Measurements from ENCODE around the gene CFAP77. TPM values are rescaled to one million over a fixed set of nuclear protein-coding genes. Genes with fewer than 3 reads are reported as not detected.

The CFAP77 gene
- total and polyA plus RNA-seq, 4 donors = 4.9 to 12.8 (median 6.2) TPM

GRCh38 chr9:132539096-132539495, 129.1 kb downstream of the CFAP77 start:
- DNase-seq (no peak), ATAC-seq (ENCODE audit: insufficient read depth, low FRiP score) (no peak)
- TF ChIP-seq CTCF (IDR thresholded peaks at IDR 0.05; ENCODE audit: control extremely low read depth, extremely low read depth) = no peak
- H3K36me3 ChIP-seq (ENCODE audit: control insufficient read depth in 4 of 4, insufficient read depth in 4 of 4, low read length in 4 of 4) = no peaks in the 10 kb centered on the region
- peaks cover 0 to 5% (median 0%) of the 10 kb centered on the region in 5 donors for H3K4me1 ChIP-seq (ENCODE audit: control insufficient read depth in 5 of 5, insufficient read depth in 5 of 5, low read length in 5 of 5)
- H3K9ac ChIP-seq (ENCODE audit: insufficient read depth in 1 of 2, low read length in 2 of 2) = no peak overlapping the region
- H3K27ac ChIP-seq (ENCODE audit: low read depth in 1 of 2, low read length in 1 of 2) = no peak overlapping the region
- 84 to 87% methylated on average over 7 of the region's 7 CpGs for WGBS, 2 donors
- no peak overlapping the region for H3K4me3 ChIP-seq
- H3K27me3 ChIP-seq (ENCODE audit: control insufficient read depth in 3 of 3, insufficient read depth in 3 of 3, low read length in 2 of 3) = no peaks in the 10 kb centered on the region
- peaks cover 0 to 5% (median 1%) of the 10 kb centered on the region in 4 donors for H3K9me3 ChIP-seq (ENCODE audit: control insufficient read depth in 4 of 4, insufficient read depth in 3 of 4, low read length in 3 of 4)

- no peak for TF ChIP-seq CTCF (IDR thresholded peaks at IDR 0.05; ENCODE audit: control extremely low read depth, extremely low read depth)
- no peak overlapping the region for H3K9ac ChIP-seq (ENCODE audit: insufficient read depth in 1 of 2, low read length in 2 of 2)
- H3K9me3 ChIP-seq (ENCODE audit: control insufficient read depth in 4 of 4, insufficient read depth in 3 of 4, low read length in 3 of 4) = no peaks in the 10 kb centered on the region
- 87 to 92% methylated on average over 8 of the region's 8 CpGs for WGBS, 2 donors
- H3K4me1 ChIP-seq (ENCODE audit: control insufficient read depth in 5 of 5, insufficient read depth in 5 of 5, low read length in 5 of 5) = peaks cover 0 to 9% (median 0%) of the 10 kb centered on the region in 5 donors
- no peaks in the 10 kb centered on the region for H3K36me3 ChIP-seq (ENCODE audit: control insufficient read depth in 4 of 4, insufficient read depth in 4 of 4, low read length in 4 of 4)
- no peak overlapping the region for H3K27ac ChIP-seq (ENCODE audit: low read depth in 1 of 2, low read length in 1 of 2)
- H3K27me3 ChIP-seq (ENCODE audit: control insufficient read depth in 3 of 3, insufficient read depth in 3 of 3, low read length in 2 of 3) = no peaks in the 10 kb centered on the region
- no peak overlapping the region for H3K4me3 ChIP-seq
- DNase-seq (no peak), ATAC-seq (ENCODE audit: insufficient read depth, low FRiP score) (no peak)
These were observed 131.0 kb downstream of the CFAP77 start for GRCh38 chr9:132541051-132541450.

GRCh38 chr9:132541870-132542830, 132.1 kb downstream of the CFAP77 start:
- ATAC-seq (ENCODE audit: insufficient read depth, low FRiP score) (no peak), DNase-seq (no peak)
- 87% methylated on average over 19 of the region's 19 CpGs for WGBS, 2 donors
- Histone ChIP-seq H3K27ac (ENCODE audit: low read depth in 1 of 2, low read length in 1 of 2) (no peak overlapping the region), H3K9me3 (ENCODE audit: control insufficient read depth in 4 of 4, insufficient read depth in 3 of 4, low read length in 3 of 4) (peaks cover 0 to 6% (median 0%) of the 10 kb centered on the region in 4 donors), H3K27me3 (ENCODE audit: control insufficient read depth in 3 of 3, insufficient read depth in 3 of 3, low read length in 2 of 3) (no peaks in the 10 kb centered on the region), H3K4me3 (no peak overlapping the region), H3K4me1 (ENCODE audit: control insufficient read depth in 5 of 5, insufficient read depth in 5 of 5, low read length in 5 of 5) (peaks cover 0 to 14% (median 2%) of the 10 kb centered on the region in 5 donors), H3K36me3 (ENCODE audit: control insufficient read depth in 4 of 4, insufficient read depth in 4 of 4, low read length in 4 of 4) (no peaks in the 10 kb centered on the region), H3K9ac (ENCODE audit: insufficient read depth in 1 of 2, low read length in 2 of 2) (no peak overlapping the region)
- TF ChIP-seq CTCF (IDR thresholded peaks at IDR 0.05; ENCODE audit: control extremely low read depth, extremely low read depth) = no peak

Measured in lung (tissue), 12 donors.